Fibroblast of peridontal ligament (primary cell): ENCODE data around the gene SCYGR6.
"Not testable (repeated sequence)": the region's sequence is repeated elsewhere in the genome, so short reads cannot be mapped to it uniquely, and the experiment has no call there.

Experiments
- DNase-seq: peaks from one replicate; pipeline ENCODE4 v3.0.0-alpha.2; 2010; ENCODE audit errors: extremely low read depth

SCYGR6 gene

GRCh38 chr2:227724394-227725039 lies at the start of gene SCYGR6:
SCYGR6 (minus strand) TSS chr2:227724757; CDS start chr2:227724757, 0 bp downstream.
- no peak for DNase-seq

GRCh38 chr2:227774011-227774624 lies 49.6 kb upstream of the SCYGR6 start:
- DNase-seq: no peak

- no peak for DNase-seq
Observed at GRCh38 chr2:227772932-227773331, 48.4 kb upstream of the SCYGR6 start.

- no peak for DNase-seq
Observed at GRCh38 chr2:227772197-227772661, 47.7 kb upstream of the SCYGR6 start.

GRCh38 chr2:227767830-227768229 lies 43.3 kb upstream of the SCYGR6 start:
- DNase-seq: no peak

- peak; percentile 75 for DNase-seq
Observed at GRCh38 chr2:227766373-227766883, 41.9 kb upstream of the SCYGR6 start.

GRCh38 chr2:227765788-227766372 lies 41.3 kb upstream of the SCYGR6 start:
- no peak for DNase-seq

- DNase-seq: peak; percentile 53
Observed at GRCh38 chr2:227761740-227762476, 37.4 kb upstream of the SCYGR6 start.

GRCh38 chr2:227759411-227760118 lies 35.0 kb upstream of the SCYGR6 start:
- no peak for DNase-seq

- DNase-seq: not testable (repeated sequence)
Observed at GRCh38 chr2:227756261-227756660, 31.7 kb upstream of the SCYGR6 start.

GRCh38 chr2:227748079-227748478 lies 23.5 kb upstream of the SCYGR6 start:
- no peak for DNase-seq

GRCh38 chr2:227745594-227745993 lies 21.0 kb upstream of the SCYGR6 start, which contains the start of gene SCYGR8:
SCYGR8 (plus strand) TSS chr2:227745894; CDS start chr2:227745894, 0 bp downstream.
- DNase-seq: no peak

GRCh38 chr2:227740705-227741104 lies 16.1 kb upstream of the SCYGR6 start:
- not testable (repeated sequence) for DNase-seq

- DNase-seq: no peak
Observed at GRCh38 chr2:227739351-227739750, 14.8 kb upstream of the SCYGR6 start.

- DNase-seq: no peak
Observed at GRCh38 chr2:227728035-227728434, 3.5 kb upstream of the SCYGR6 start, which contains the start of gene SCYGR7. SCYGR7 (plus strand) TSS chr2:227728335; CDS start chr2:227728335, 0 bp downstream.

- not testable (repeated sequence) for DNase-seq
Observed at GRCh38 chr2:227722821-227723220, 1.7 kb downstream of the SCYGR6 start.

GRCh38 chr2:227720680-227721079 lies 3.9 kb downstream of the SCYGR6 start:
- DNase-seq: no peak

GRCh38 chr2:227719641-227720040 lies 4.9 kb downstream of the SCYGR6 start:
- no peak for DNase-seq

- DNase-seq: peak; percentile 86
Observed at GRCh38 chr2:227717687-227718567, 6.6 kb downstream of the SCYGR6 start, which contains the start of gene SLC19A3. SLC19A3 (minus strand) TSS chr2:227718028; CDS start chr2:227702318, 15,710 bp downstream.

- no peak for DNase-seq
Observed at GRCh38 chr2:227716501-227716900, 8.1 kb downstream of the SCYGR6 start.
